ENCODE data around the gene TGFBR2. TPM values are rescaled to one million over a fixed set of nuclear protein-coding genes. Genes with fewer than 3 reads are reported as not detected.

Gene TGFBR2
- total and polyA plus RNA-seq, 2 of the 13 experiments (the other 11 are each of a cell fraction or from before 2014, with no cell fraction given): 82.2 to 187 TPM

DNA sequence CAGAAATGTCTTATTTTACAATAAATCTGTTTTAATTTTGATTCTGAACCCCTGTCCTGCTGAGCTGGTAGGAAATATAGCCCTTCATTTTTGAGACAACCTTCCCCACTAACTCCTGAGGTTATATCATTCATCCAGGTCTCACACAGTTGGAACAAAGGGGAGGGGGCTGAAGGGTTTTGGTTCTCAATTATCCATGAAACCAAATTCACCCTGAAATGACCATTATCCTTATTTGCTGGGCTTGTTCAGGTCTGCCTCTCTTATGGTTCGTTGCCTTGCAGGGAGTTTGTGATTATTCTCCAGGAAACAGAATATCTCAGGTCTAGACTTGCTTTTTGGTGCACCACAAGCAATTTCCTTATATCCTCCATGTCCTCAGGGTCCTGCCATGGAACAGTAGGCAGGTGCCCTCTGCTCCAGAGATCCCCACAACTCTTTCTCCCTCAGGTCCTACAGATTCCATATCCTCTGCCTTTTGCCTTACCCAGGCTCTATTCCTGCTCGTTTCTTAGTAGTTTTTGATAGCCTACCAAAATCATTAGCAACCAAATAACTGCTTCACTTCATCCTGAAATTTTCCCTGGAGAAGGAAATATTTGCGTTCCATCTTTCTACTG lies 94.4 kb downstream of the TGFBR2 start:
- CTCF ChIA-PET (ENCODE audit: low intra/inter-chr PET ratio, low total read pairs): no interaction called here
- Histone ChIP-seq H3K4me2 (ENCODE audit: low read depth, low read length) (no peak overlapping the region), H3K27me3 (ENCODE audit: control insufficient read depth in 1 of 2, insufficient read depth in 2 of 2, low read length in 2 of 2) (no peaks in the 10 kb centered on the region), H3K9ac (ENCODE audit: insufficient read depth, low read depth, low read length) (no peak overlapping the region), H3K27ac (ENCODE audit: extremely low read length, insufficient read depth, low read length) (no peak overlapping the region), H4K20me1 (ENCODE audit: insufficient read depth, low read length) (no peaks in the 10 kb centered on the region), H3K9me3 (ENCODE audit: low read length) (peaks cover 5% of the 10 kb centered on the region; the same call in 1 of the 2 replicates), H3K36me3 (replicated peaks in 1 of 2; ENCODE audit: control insufficient read depth in 1 of 2, insufficient read depth in 2 of 2, low read length in 2 of 2) (0 out of 5 replicates have a peak, but pooled peaks cover 0 to 3% of the 10 kb centered on the region in 2 experiments), H3K4me1 (ENCODE audit: insufficient read depth, low read length) (no peaks in the 10 kb centered on the region), H3K4me3 (replicated peaks in 1 of 3; ENCODE audit: insufficient read depth in 1 of 3, low read depth in 2 of 3, low read length in 3 of 3) (no peak overlapping the region), H2AFZ (ENCODE audit: low read length) (no peak overlapping the region), H3K79me2 (ENCODE audit: insufficient read depth, low read length) (no peaks in the 10 kb centered on the region)
- POLR2A ChIA-PET: no interaction called here
- ATAC-seq: no peak; the same call in 2 of the 3 replicates
- TF ChIP-seq POLR2G (IDR thresholded peaks at IDR 0.05; ENCODE audit: low read depth, low read length) (peak; percentile 66), TARDBP (CRISPR knock-in tag; IDR thresholded peaks at IDR 0.05) (peak; percentile 32; the same call in 1 of the 2 replicates), POLR2AphosphoS5 (IDR thresholded peaks at IDR 0.05; ENCODE audit: low read depth, low read length) (peak; percentile 4; the same call in 1 of the 2 replicates), RBM22 (optimal IDR thresholded peaks at IDR 0.05; ENCODE audit: low read length) (peak; percentile 99), KDM2A (CRISPR knock-in tag; IDR thresholded peaks at IDR 0.05; ENCODE audit: borderline replicate concordance, low read depth) (0 out of 2 replicates have a peak, but pooled peaks have one; percentile 28), ZNF530 (CRISPR knock-in tag; IDR thresholded peaks at IDR 0.05; ENCODE audit: low read depth) (no peak), ZBTB14 (CRISPR knock-in tag; IDR thresholded peaks at IDR 0.05) (no peak)
- TF ChIP-seq, protein P1, sequence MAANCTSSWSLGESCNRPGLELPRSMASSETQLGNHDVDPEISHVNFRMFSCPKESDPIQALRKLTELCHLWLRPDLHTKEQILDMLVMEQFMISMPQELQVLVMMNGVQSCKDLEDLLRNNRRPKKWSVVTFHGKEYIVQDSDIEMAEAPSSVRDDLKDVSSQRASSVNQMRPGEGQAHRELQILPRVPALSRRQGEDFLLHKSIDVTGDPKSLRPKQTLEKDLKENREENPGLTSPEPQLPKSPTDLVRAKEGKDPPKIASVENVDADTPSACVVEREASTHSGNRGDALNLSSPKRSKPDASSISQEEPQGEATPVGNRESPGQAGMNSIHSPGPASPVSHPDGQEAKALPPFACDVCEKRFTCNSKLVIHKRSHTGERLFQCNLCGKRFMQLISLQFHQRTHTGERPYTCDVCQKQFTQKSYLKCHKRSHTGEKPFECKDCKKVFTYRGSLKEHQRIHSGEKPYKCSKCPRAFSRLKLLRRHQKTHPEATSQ (CRISPR knock-in tag; IDR thresholded peaks at IDR 0.05; ENCODE audit: borderline replicate concordance): peak; percentile 21; the same call in 1 of the 2 replicates
- intact Hi-C loops (cut with micrococcal nuclease; ENCODE audit: unreplicated experiment): no loop called here
- WGBS (ENCODE audit: low lambda C conversion rate): 80% methylated on average over 3 of the region's 3 CpGs
- no peak for DNase-seq (ENCODE audit: low spot score)
- BruUV-seq (replicated peaks): TSS peak; percentile 0
- FAIRE-seq: no peak
- in situ Hi-C loops (cut with HindIII; ENCODE audit: extremely low pct_ligation_motif_present, low pct_unique_long_range_greater_than_20kb): no loop called here

All from HepG2 (cell line).